Retinal pigment epithelial cell (primary cell): ENCODE data around the gene FBXL22.

Experiments
- DNase-seq: peaks from one replicate; pipeline ENCODE4 v3.0.0-alpha.2; 2010; ENCODE audit warnings: low read depth
- H3K4me3 ChIP-seq: 2 replicates; pipeline ENCODE4 v1.5.1; 2011; ENCODE audit warnings: mild to moderate bottlenecking, low read length, control low read depth, moderate library complexity
- CTCF ChIP-seq: conservative IDR thresholded peaks from 2 replicates; pipeline ENCODE4 v1.5.1; 2011; ENCODE audit warnings: low read depth, low read length, control low read depth, inconsistent platforms

The FBXL22 gene

DNA sequence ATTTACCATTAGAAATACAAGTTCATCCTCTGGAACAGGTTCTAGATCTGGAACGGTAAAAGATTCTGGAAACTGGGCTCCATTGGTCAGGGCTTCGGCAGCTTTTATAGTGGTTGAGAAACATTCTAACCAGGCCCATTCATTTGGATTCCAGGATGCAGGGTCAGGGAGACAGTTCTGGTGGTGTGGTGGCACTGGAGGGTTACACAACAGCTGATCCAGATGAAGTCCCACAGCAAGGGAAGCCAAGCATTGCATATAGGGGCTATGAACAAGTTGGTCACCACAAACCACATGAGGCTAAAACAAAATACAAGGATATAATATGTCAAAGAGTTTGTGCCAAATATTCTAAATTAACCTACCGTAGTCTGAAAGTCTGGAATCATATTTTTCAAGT, 43.0 kb downstream of the FBXL22 start:
- H3K4me3 ChIP-seq = no peak overlapping the region
- TF ChIP-seq CTCF = no peak
- no peak for DNase-seq
